ENCODE measurements around the gene PRPF40A.
"Not testable (repeated sequence)": the region's sequence is repeated elsewhere in the genome, so short reads cannot be mapped to it uniquely, and the experiment has no call there.

The PRPF40A gene

DNA sequence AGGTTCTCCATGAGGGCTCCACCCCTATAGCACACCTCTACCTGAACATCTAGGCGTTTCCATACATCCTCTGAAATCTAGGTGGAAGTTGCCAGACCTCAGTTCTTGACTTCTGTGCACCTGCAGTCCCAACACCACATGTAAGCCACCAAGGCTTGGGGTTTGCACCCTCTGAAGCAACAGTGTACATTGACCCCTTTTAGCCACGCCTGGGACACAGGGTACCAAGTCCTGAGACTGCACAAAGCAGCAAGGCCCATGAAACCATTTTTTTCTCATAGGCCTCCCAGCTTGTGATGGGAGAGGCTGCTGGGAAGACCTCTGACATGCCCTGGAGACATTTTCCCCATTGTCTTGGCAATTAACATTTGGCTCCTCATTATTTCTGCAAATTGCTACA is 21.2 kb upstream of the PRPF40A start:
- Histone ChIP-seq H3K27me3 (replicated peaks; ENCODE audit: control insufficient read depth, insufficient read depth, low read length) (no peaks in the 10 kb centered on the region), H3K36me3 (ENCODE audit: control insufficient read depth, insufficient read depth, low read length) (no peaks in the 10 kb centered on the region; the same call in none of the 2 replicates), H3K4me3 (replicated peaks; ENCODE audit: low read depth, low read length) (no peak overlapping the region)
- DNase-seq (ENCODE audit: extremely low read depth, insufficient read length) = no peak
- TF ChIP-seq, protein P1, sequence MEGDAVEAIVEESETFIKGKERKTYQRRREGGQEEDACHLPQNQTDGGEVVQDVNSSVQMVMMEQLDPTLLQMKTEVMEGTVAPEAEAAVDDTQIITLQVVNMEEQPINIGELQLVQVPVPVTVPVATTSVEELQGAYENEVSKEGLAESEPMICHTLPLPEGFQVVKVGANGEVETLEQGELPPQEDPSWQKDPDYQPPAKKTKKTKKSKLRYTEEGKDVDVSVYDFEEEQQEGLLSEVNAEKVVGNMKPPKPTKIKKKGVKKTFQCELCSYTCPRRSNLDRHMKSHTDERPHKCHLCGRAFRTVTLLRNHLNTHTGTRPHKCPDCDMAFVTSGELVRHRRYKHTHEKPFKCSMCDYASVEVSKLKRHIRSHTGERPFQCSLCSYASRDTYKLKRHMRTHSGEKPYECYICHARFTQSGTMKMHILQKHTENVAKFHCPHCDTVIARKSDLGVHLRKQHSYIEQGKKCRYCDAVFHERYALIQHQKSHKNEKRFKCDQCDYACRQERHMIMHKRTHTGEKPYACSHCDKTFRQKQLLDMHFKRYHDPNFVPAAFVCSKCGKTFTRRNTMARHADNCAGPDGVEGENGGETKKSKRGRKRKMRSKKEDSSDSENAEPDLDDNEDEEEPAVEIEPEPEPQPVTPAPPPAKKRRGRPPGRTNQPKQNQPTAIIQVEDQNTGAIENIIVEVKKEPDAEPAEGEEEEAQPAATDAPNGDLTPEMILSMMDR (IDR thresholded peaks at IDR 0.05; ENCODE audit: insufficient read depth, low read length, poor library complexity, severe bottlenecking) = no peak

DNA sequence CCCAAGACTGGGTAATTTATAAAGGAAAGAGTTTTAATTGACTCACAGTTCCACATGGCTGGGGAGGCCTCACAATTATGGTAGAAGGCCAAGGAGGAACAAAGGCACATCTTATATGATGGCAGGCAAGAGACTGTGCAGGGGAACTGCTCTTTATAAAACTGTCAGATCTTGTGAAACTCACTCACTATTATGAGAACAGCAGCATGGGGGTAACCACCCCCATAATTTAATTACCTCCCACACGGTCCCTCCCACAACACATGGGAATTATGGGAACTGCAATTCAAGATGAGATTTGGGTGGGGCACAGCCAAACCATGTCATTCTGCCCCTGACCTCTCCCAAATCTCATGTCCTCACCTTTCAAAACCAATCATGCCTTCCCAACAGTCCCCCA is 20.2 kb upstream of the PRPF40A start:
- DNase-seq (ENCODE audit: extremely low read depth, insufficient read length); H3K4me3 ChIP-seq (replicated peaks; ENCODE audit: low read depth, low read length); H3K36me3 ChIP-seq (ENCODE audit: control insufficient read depth, insufficient read depth, low read length); H3K27me3 ChIP-seq (replicated peaks; ENCODE audit: control insufficient read depth, insufficient read depth, low read length): not testable (repeated sequence)

DNA sequence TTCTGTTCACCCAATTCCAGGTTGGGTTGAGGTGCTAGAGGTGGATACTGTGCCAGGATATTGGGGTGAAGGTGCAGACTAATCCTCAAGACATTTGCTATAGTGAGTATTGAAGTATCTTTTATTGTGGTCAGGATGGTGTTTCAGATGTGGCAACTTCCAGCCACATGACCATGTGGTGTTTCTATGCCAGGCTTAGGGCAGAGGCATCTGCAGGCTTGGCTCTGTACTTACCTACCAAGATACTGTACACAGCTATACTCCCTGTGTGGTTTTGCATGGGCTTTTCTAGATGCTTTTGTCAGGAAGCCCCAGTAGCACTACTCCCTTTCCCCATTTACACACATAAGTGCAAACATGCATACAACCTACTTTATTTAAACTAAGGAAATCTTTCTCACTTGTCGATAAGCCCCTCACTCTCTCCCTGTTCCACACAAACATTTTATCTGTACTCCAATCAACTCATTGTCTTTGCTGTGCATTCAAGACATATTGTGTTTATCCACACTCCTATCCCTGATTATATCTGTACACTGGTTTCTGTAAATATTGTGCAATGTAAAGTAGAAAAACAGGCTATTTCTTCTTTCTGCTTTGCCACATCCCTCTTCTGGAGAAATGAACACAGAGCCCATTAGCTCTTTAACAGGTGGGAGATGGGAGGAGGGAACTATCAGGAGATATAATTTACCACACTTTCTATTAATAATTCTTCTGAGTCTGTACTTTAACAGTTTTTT is 13.5 kb upstream of the PRPF40A start:
- no peak for DNase-seq (ENCODE audit: extremely low read depth, insufficient read length)

DNA sequence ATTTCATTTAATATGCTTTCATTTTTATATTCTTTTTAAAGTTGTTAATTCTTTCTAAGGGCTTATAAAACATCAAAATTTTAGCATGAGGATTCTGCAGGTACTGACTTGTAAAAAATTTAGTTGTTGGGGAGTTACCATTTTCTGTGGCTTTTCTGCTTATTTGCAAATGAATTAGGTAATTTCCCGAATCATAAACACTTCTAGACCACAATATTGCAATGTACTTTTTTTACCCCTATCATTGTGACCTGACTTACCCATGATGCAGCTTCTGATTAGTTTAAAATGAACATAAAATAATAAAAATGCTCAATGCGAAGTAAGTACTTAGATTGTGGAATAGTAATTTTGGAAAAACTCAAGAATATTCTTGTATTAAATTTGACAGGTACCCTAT is 12.6 kb upstream of the PRPF40A start:
- TF ChIP-seq, protein P1 (IDR thresholded peaks at IDR 0.05; ENCODE audit: insufficient read depth, low read length, poor library complexity, severe bottlenecking) = no peak
- Histone ChIP-seq H3K4me3 (replicated peaks; ENCODE audit: low read depth, low read length) (no peak overlapping the region), H3K36me3 (ENCODE audit: control insufficient read depth, insufficient read depth, low read length) (no peaks in the 10 kb centered on the region)

More for the DNA sequence above, 13.5 kb upstream of the PRPF40A start:
- no peaks in the 10 kb centered on the region for H3K27me3 ChIP-seq (replicated peaks; ENCODE audit: control insufficient read depth, insufficient read depth, low read length)
- no peaks in the 10 kb centered on the region for H3K36me3 ChIP-seq (ENCODE audit: control insufficient read depth, insufficient read depth, low read length)
- H3K4me3 ChIP-seq (replicated peaks; ENCODE audit: low read depth, low read length) = no peak overlapping the region
- TF ChIP-seq, protein P1 (IDR thresholded peaks at IDR 0.05; ENCODE audit: insufficient read depth, low read length, poor library complexity, severe bottlenecking) = no peak

DNA sequence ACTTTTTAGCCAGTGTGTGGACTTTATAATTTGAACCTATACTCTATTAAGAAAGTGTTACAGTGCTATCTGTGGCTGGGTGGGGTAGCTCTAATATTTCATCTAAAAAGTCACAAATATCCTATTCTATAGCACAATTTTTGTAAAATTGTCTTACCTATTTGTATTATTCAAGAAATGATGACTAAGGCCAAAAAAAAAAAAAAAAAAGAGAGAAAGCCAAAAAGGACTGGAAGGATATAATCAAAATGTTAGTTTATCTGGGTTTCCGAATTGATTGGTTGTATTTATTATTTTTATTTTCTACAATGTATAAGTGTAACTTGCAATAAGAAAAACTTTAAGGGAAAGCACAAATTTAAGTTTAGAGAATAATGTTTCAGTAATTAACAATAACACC is 6.7 kb upstream of the PRPF40A start:
- H3K4me3 ChIP-seq (replicated peaks; ENCODE audit: low read depth, low read length) = no peak overlapping the region
- no peak for DNase-seq (ENCODE audit: extremely low read depth, insufficient read length)
- TF ChIP-seq, protein P1 (IDR thresholded peaks at IDR 0.05; ENCODE audit: insufficient read depth, low read length, poor library complexity, severe bottlenecking) = no peak
- no peaks in the 10 kb centered on the region for H3K36me3 ChIP-seq (ENCODE audit: control insufficient read depth, insufficient read depth, low read length)
- no peaks in the 10 kb centered on the region for H3K27me3 ChIP-seq (replicated peaks; ENCODE audit: control insufficient read depth, insufficient read depth, low read length)

More for the DNA sequence above, 12.6 kb upstream of the PRPF40A start:
- no peak for DNase-seq (ENCODE audit: extremely low read depth, insufficient read length)
- no peaks in the 10 kb centered on the region for H3K27me3 ChIP-seq (replicated peaks; ENCODE audit: control insufficient read depth, insufficient read depth, low read length)

DNA sequence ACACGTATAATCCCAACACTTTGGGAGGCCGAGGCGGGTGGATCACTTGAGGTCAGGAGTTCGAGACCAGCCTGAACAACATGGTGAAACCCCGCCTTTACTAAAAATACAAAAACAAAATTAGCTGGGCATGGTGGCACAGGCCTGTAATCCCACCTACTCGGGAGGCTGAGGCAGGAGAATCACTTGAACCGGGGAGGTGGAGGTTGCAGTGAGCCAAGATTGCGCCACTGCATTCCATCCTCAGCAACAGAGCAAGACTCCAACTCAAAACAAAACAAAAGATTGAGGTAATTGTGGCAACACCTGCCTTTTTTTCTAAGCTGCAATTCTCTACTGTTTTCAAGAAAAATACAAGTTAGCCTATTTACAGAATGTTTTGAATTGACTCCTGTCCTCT is 5.4 kb upstream of the PRPF40A start:
- H3K4me3 ChIP-seq (replicated peaks; ENCODE audit: low read depth, low read length); H3K36me3 ChIP-seq (ENCODE audit: control insufficient read depth, insufficient read depth, low read length); DNase-seq (ENCODE audit: extremely low read depth, insufficient read length); H3K27me3 ChIP-seq (replicated peaks; ENCODE audit: control insufficient read depth, insufficient read depth, low read length): not testable (repeated sequence)

DNA sequence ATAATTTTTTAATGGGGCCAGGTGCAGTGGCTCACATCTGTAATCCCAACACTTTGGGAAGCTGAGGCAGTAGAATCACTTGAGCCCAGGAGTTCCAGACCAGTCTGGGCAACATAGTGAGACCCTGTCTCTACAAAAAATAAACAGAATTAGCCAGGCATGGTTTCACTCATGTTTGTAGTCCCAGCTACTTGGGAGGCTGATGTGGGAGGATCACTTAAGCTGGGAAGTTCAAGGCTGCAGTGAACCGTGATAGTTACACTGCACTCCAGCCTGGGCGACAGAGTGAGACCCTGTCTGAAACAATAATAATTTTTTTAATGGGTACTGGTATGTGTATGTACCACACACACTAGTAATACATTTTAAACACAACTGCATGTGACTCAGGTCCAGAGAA is 3.5 kb upstream of the PRPF40A start:
- TF ChIP-seq, protein P1 (IDR thresholded peaks at IDR 0.05; ENCODE audit: insufficient read depth, low read length, poor library complexity, severe bottlenecking) = no peak
- DNase-seq (ENCODE audit: extremely low read depth, insufficient read length) = no peak
- no peaks in the 10 kb centered on the region for H3K27me3 ChIP-seq (replicated peaks; ENCODE audit: control insufficient read depth, insufficient read depth, low read length)
- no peak overlapping the region for H3K4me3 ChIP-seq (replicated peaks; ENCODE audit: low read depth, low read length)
- H3K36me3 ChIP-seq (ENCODE audit: control insufficient read depth, insufficient read depth, low read length) = no peaks in the 10 kb centered on the region
